ENCODE measurements around the gene RBBP8NL. TPM values are rescaled to one million over a fixed set of nuclear protein-coding genes. Genes with fewer than 3 reads are reported as not detected.

RBBP8NL gene
- total RNA-seq, 1 experiment from 2014 or later: 39.2 TPM

- H3K27ac Mint-ChIP-seq (ENCODE audit: unreplicated experiment): peak overlapping the region; percentile 88
- peak overlapping the region; percentile 40 for H3K4me3 Mint-ChIP-seq (ENCODE audit: unreplicated experiment)
- peaks cover 61% of the 10 kb centered on the region for H3K36me3 Mint-ChIP-seq (ENCODE audit: insufficient read depth, unreplicated experiment)
- Histone ChIP-seq H3K27me3 (replicated peaks; ENCODE audit: control insufficient read depth, insufficient read depth, low read length) (no peaks in the 10 kb centered on the region), H3K9me3 (no peaks in the 10 kb centered on the region), H3K36me3 (ENCODE audit: control insufficient read depth, insufficient read depth, low read length) (peaks cover 14% of the 10 kb centered on the region), H3K4me3 (ENCODE audit: low read depth, low read length) (no peak overlapping the region), H3K4me1 (peaks cover 66% of the 10 kb centered on the region)
- POLR2A ChIA-PET: no interaction called here
- no peaks in the 10 kb centered on the region for H3K27me3 Mint-ChIP-seq (ENCODE audit: insufficient read depth, unreplicated experiment)
- peaks cover 72% of the 10 kb centered on the region for H3K4me1 Mint-ChIP-seq (ENCODE audit: low read depth, unreplicated experiment)
- no peak for TF ChIP-seq CTCF (IDR thresholded peaks at IDR 0.05; ENCODE audit: insufficient read depth in 1 of 2, low read depth in 1 of 2, low read length in 1 of 2, severe bottlenecking in 1 of 2, unreplicated experiment in 1 of 2)
- intact Hi-C loops (cut with micrococcal nuclease; ENCODE audit: unreplicated experiment): no loop called here
- no peak for DNase-seq
- CTCF ChIA-PET: no interaction called here
- no peaks in the 10 kb centered on the region for H3K9me3 Mint-ChIP-seq (ENCODE audit: unreplicated experiment)
- BruUV-seq (replicated peaks): no TSS peak
These were observed 4.6 kb downstream of the RBBP8NL start for GRCh38 chr20:62422636-62423325.

DNA sequence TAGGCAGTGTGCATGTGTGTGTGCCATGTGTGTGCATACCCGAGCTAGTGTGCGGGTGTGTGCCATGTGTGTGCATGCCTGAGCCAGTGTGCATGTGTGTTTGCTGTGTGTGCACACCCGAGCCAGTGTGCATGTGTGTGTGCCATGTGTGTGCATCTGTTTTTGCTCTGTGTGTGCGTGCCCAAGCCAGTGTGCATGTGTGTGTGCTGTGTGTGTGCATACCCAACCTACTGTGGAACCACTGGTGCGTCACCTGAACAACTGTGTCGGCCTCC, 5.7 kb downstream of the RBBP8NL start:
- no peak overlapping the region for H3K4me3 Mint-ChIP-seq (ENCODE audit: unreplicated experiment)
- DNase-seq: no peak
- peaks cover 60% of the 10 kb centered on the region for H3K36me3 Mint-ChIP-seq (ENCODE audit: insufficient read depth, unreplicated experiment)
- H3K9me3 Mint-ChIP-seq (ENCODE audit: unreplicated experiment): no peaks in the 10 kb centered on the region
- H3K9me3 ChIP-seq: no peaks in the 10 kb centered on the region
- TF ChIP-seq CTCF (IDR thresholded peaks at IDR 0.05; ENCODE audit: insufficient read depth in 1 of 2, low read depth in 1 of 2, low read length in 1 of 2, severe bottlenecking in 1 of 2, unreplicated experiment in 1 of 2): no peak
- peaks cover 14% of the 10 kb centered on the region for H3K36me3 ChIP-seq (ENCODE audit: control insufficient read depth, insufficient read depth, low read length)
- intact Hi-C loops (cut with micrococcal nuclease; ENCODE audit: unreplicated experiment): no loop called here
- H3K27ac Mint-ChIP-seq (ENCODE audit: unreplicated experiment): peak overlapping the region; percentile 75
- no peaks in the 10 kb centered on the region for H3K27me3 Mint-ChIP-seq (ENCODE audit: insufficient read depth, unreplicated experiment)
- no peak overlapping the region for H3K4me3 ChIP-seq (ENCODE audit: low read depth, low read length)
- BruUV-seq (replicated peaks): no TSS peak
- ChIA-PET POLR2A (no interaction called here), CTCF (no interaction called here)
- H3K4me1 ChIP-seq: peaks cover 56% of the 10 kb centered on the region
- peaks cover 61% of the 10 kb centered on the region for H3K4me1 Mint-ChIP-seq (ENCODE audit: low read depth, unreplicated experiment)
- no peaks in the 10 kb centered on the region for H3K27me3 ChIP-seq (replicated peaks; ENCODE audit: control insufficient read depth, insufficient read depth, low read length)

DNA sequence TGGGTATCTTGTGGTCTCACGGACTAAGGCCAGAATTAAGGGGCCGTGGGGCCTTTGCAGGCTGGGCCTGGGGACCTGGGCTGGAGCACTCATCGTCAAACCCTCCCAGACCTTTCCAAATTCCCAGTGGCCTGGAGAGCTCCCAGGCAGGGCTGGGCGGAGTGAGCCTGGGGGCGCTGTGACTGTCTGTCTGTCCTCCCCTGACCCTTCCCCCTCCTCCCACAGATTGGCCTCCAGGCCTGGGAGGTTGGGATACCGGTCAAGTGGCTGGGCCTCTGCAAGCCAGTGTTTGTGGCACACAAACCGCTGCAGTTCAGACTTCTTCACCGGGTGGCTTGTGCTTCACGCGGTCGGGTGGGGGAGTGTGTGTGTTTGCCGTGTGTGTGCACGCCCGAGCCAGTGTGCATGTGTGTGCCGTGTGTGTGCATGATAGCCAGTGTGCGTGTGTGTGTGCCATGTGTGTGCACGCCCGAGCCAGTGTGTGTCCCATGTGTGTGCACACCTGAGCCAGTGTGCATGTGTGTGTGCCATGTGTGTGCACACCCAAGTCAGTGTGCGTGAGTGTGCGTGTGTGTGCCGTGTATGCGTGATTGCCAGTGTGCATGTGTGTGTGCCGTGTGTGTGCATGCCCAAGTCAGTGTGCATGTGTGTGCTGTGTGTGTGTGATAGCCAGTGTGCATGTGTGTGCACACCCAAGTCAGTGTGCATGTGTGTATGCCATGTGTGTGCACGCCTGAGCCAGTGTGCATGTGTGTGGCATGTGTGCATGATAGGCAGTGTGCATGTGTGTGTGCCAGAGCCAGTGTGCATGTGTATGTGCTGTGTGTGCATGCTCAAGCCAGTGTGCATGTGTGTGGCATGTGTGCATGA, 6.3 kb downstream of the RBBP8NL start:
- CTCF ChIA-PET: no interaction called here
- no peaks in the 10 kb centered on the region for H3K27me3 ChIP-seq (replicated peaks; ENCODE audit: control insufficient read depth, insufficient read depth, low read length)
- no peak overlapping the region for H3K4me3 ChIP-seq (ENCODE audit: low read depth, low read length)
- intact Hi-C loops (cut with micrococcal nuclease; ENCODE audit: unreplicated experiment): no loop called here
- BruUV-seq (replicated peaks): no TSS peak
- Mint-ChIP-seq H3K9me3 (ENCODE audit: unreplicated experiment) (no peaks in the 10 kb centered on the region), H3K4me3 (ENCODE audit: unreplicated experiment) (peak overlapping the region; percentile 38), H3K27me3 (ENCODE audit: insufficient read depth, unreplicated experiment) (no peaks in the 10 kb centered on the region), H3K36me3 (ENCODE audit: insufficient read depth, unreplicated experiment) (peaks cover 62% of the 10 kb centered on the region), H3K4me1 (ENCODE audit: low read depth, unreplicated experiment) (peaks cover 55% of the 10 kb centered on the region), H3K27ac (ENCODE audit: unreplicated experiment) (peak overlapping the region; percentile 75)
- peak; percentile 68 to 82 for DNase-seq
- POLR2A ChIA-PET: no interaction called here
- peaks cover 12% of the 10 kb centered on the region for H3K36me3 ChIP-seq (ENCODE audit: control insufficient read depth, insufficient read depth, low read length)
- TF ChIP-seq CTCF (IDR thresholded peaks at IDR 0.05; ENCODE audit: insufficient read depth in 1 of 2, low read depth in 1 of 2, low read length in 1 of 2, severe bottlenecking in 1 of 2, unreplicated experiment in 1 of 2): no peak
- H3K4me1 ChIP-seq: peaks cover 51% of the 10 kb centered on the region
- H3K9me3 ChIP-seq: no peaks in the 10 kb centered on the region
